Measurements from ENCODE around the gene PMM2.

DNA sequence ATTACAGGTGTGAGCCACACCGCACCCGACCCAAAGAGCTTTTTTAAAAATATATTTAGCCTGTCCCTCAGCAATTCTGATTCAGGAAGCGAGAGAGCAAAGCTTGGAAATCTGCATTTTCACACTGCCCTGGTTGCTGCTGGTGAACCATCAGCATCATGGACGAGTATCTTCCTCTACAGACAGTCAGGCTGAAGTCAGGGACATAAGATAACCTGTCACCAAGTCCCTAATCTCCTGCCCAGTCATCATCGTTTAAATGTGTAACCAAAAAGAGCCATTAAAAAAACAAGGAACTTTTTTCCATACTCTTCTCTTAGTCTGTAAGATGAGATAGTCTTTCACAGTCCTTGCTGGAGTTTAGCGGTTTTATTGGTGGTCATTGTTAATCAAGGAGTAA lies 6.7 kb downstream of the PMM2 start:
- TF ChIP-seq, protein P1, sequence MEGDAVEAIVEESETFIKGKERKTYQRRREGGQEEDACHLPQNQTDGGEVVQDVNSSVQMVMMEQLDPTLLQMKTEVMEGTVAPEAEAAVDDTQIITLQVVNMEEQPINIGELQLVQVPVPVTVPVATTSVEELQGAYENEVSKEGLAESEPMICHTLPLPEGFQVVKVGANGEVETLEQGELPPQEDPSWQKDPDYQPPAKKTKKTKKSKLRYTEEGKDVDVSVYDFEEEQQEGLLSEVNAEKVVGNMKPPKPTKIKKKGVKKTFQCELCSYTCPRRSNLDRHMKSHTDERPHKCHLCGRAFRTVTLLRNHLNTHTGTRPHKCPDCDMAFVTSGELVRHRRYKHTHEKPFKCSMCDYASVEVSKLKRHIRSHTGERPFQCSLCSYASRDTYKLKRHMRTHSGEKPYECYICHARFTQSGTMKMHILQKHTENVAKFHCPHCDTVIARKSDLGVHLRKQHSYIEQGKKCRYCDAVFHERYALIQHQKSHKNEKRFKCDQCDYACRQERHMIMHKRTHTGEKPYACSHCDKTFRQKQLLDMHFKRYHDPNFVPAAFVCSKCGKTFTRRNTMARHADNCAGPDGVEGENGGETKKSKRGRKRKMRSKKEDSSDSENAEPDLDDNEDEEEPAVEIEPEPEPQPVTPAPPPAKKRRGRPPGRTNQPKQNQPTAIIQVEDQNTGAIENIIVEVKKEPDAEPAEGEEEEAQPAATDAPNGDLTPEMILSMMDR (tag by site-specific recombination; IDR thresholded peaks at IDR 0.05): no peak
- TF ChIP-seq ZNF707 (tag by site-specific recombination; IDR thresholded peaks at IDR 0.05) (no peak), ZNF37A (tag by site-specific recombination; IDR thresholded peaks at IDR 0.05) (no peak), ZNF114 (tag by site-specific recombination; IDR thresholded peaks at IDR 0.05) (no peak), ZNF10 (tag by site-specific recombination; IDR thresholded peaks at IDR 0.05) (no peak), GLI4 (tag by site-specific recombination; IDR thresholded peaks at IDR 0.05) (no peak), ZBTB48 (tag by site-specific recombination; IDR thresholded peaks at IDR 0.05) (no peak), ZNF138 (tag by site-specific recombination; IDR thresholded peaks at IDR 0.05; ENCODE audit: borderline replicate concordance) (no peak), ZNF621 (tag by site-specific recombination; IDR thresholded peaks at IDR 0.05) (no peak), ZNF473 (tag by site-specific recombination; IDR thresholded peaks at IDR 0.05) (no peak), ZBTB1 (tag by site-specific recombination; IDR thresholded peaks at IDR 0.05) (no peak)
- TF ChIP-seq, protein P2, sequence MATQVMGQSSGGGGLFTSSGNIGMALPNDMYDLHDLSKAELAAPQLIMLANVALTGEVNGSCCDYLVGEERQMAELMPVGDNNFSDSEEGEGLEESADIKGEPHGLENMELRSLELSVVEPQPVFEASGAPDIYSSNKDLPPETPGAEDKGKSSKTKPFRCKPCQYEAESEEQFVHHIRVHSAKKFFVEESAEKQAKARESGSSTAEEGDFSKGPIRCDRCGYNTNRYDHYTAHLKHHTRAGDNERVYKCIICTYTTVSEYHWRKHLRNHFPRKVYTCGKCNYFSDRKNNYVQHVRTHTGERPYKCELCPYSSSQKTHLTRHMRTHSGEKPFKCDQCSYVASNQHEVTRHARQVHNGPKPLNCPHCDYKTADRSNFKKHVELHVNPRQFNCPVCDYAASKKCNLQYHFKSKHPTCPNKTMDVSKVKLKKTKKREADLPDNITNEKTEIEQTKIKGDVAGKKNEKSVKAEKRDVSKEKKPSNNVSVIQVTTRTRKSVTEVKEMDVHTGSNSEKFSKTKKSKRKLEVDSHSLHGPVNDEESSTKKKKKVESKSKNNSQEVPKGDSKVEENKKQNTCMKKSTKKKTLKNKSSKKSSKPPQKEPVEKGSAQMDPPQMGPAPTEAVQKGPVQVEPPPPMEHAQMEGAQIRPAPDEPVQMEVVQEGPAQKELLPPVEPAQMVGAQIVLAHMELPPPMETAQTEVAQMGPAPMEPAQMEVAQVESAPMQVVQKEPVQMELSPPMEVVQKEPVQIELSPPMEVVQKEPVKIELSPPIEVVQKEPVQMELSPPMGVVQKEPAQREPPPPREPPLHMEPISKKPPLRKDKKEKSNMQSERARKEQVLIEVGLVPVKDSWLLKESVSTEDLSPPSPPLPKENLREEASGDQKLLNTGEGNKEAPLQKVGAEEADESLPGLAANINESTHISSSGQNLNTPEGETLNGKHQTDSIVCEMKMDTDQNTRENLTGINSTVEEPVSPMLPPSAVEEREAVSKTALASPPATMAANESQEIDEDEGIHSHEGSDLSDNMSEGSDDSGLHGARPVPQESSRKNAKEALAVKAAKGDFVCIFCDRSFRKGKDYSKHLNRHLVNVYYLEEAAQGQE (tag by site-specific recombination; IDR thresholded peaks at IDR 0.05): no peak
- TF ChIP-seq, protein P3, sequence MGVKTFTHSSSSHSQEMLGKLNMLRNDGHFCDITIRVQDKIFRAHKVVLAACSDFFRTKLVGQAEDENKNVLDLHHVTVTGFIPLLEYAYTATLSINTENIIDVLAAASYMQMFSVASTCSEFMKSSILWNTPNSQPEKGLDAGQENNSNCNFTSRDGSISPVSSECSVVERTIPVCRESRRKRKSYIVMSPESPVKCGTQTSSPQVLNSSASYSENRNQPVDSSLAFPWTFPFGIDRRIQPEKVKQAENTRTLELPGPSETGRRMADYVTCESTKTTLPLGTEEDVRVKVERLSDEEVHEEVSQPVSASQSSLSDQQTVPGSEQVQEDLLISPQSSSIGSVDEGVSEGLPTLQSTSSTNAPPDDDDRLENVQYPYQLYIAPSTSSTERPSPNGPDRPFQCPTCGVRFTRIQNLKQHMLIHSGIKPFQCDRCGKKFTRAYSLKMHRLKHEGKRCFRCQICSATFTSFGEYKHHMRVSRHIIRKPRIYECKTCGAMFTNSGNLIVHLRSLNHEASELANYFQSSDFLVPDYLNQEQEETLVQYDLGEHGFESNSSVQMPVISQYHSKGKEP (tag by site-specific recombination; IDR thresholded peaks at IDR 0.05): no peak
